Caco-2 (cell line): ENCODE data around the gene TAX1BP1. TPM values are rescaled to one million over a fixed set of nuclear protein-coding genes. Genes with fewer than 3 reads are reported as not detected.

Source experiments
- BruUV-seq: library from RNA; stranded (reverse); fragments of 400-500 nt; replicated peaks from 2 replicates; lab custom pipeline; 2021; lab: Mats Ljungman, UMichigan
- CTCF ChIA-PET: fragments of 300-600 bp; sonication (Branson Sonifier 250); formaldehyde crosslinking; loops from one replicate; lab custom pipeline; 2022; ENCODE audit warnings: antibody characterized with exemption; lab: Charles Lee
- POLR2A ChIA-PET: fragments of 300-600 bp; sonication (Branson Sonifier 250); formaldehyde crosslinking; loops from one replicate; lab custom pipeline; 2022; ENCODE audit warnings: antibody characterized with exemption; lab: Charles Lee
- DNase-seq, 2 experiments: peaks; one replicate each; pipeline versions ENCODE4 v3.0.0 to v3.0.0-alpha.2; 2020 to 2022
- H3K27me3 ChIP-seq: replicated peaks from 2 replicates; pipeline ENCODE4 v1.6.0; 2011; ENCODE audit warnings: low read length; ENCODE audit not compliant: control insufficient read depth, insufficient read depth
- H3K36me3 ChIP-seq: 2 replicates; pipeline ENCODE4 v1.5.1; 2011; ENCODE audit warnings: low read length; ENCODE audit not compliant: control insufficient read depth, insufficient read depth
- H3K4me1 ChIP-seq: fragments of 250-450 bp; sonication (Bioruptor Pico); 2 replicates; pipeline ENCODE4 v1.5.1; 2020; ENCODE audit warnings: mild to moderate bottlenecking
- H3K4me3 ChIP-seq: 2 replicates; pipeline ENCODE4 v1.5.1; 2011; ENCODE audit warnings: low read depth, mild to moderate bottlenecking, control low read depth, low read length
- H3K9me3 ChIP-seq: fragments of 250-450 bp; sonication (Bioruptor Pico); 2 replicates; pipeline ENCODE4 v1.5.1; 2020; ENCODE audit warnings: mild to moderate bottlenecking, moderate library complexity
- H3K27ac Mint-ChIP-seq: one replicate; pipeline ENCODE4 v1.8.0; 2022; ENCODE audit warnings: mixed read lengths; ENCODE audit not compliant: unreplicated experiment
- H3K27me3 Mint-ChIP-seq: one replicate; pipeline ENCODE4 v1.8.0; 2022; ENCODE audit warnings: mixed read lengths; ENCODE audit not compliant: insufficient read depth, unreplicated experiment
- H3K36me3 Mint-ChIP-seq: one replicate; pipeline ENCODE4 v1.8.0; 2022; ENCODE audit warnings: mild to moderate bottlenecking, mixed read lengths; ENCODE audit not compliant: insufficient read depth, unreplicated experiment
- H3K4me1 Mint-ChIP-seq: one replicate; pipeline ENCODE4 v1.8.0; 2022; ENCODE audit warnings: low read depth, mixed read lengths; ENCODE audit not compliant: unreplicated experiment
- H3K4me3 Mint-ChIP-seq: one replicate; pipeline ENCODE4 v1.8.0; 2022; ENCODE audit warnings: mild to moderate bottlenecking, moderate library complexity, mixed read lengths; ENCODE audit not compliant: unreplicated experiment
- H3K9me3 Mint-ChIP-seq: one replicate; pipeline ENCODE4 v1.8.0; 2022; ENCODE audit warnings: mixed read lengths; ENCODE audit not compliant: unreplicated experiment
- intact Hi-C: fragments of 100-400 bp; cut with micrococcal nuclease; formaldehyde crosslinking; loops from one replicate; pipeline ENCODE4 v1.10.0; 2022; ENCODE audit not compliant: unreplicated experiment
- total RNA-seq: library from RNA; stranded (reverse); gene quantifications from 2 replicates; pipeline ENCODE4 v1.2.3, GENCODE V29; 2022
- TF ChIP-seq, protein P1 (sequence below), 2 experiments: fragments of 200-600 bp in 1 of 2; IDR thresholded peaks; 1 replicate in 1 of 2; 2 replicates in 1 of 2; pipeline versions ENCODE4 v1.5.1 to v1.8.0; 2011 to 2022; ENCODE audit warnings: antibody characterized with exemption in 1 of 2, control low read depth in 1 of 2, inconsistent platforms in 1 of 2, low read depth in 1 of 2, low read length in 1 of 2, mild to moderate bottlenecking in 1 of 2, moderate library complexity in 1 of 2; ENCODE audit not compliant: insufficient read depth in 1 of 2, severe bottlenecking in 1 of 2, unreplicated experiment in 1 of 2

TAX1BP1 gene
- total RNA-seq, 1 experiment from 2014 or later: 96.8 TPM

DNA sequence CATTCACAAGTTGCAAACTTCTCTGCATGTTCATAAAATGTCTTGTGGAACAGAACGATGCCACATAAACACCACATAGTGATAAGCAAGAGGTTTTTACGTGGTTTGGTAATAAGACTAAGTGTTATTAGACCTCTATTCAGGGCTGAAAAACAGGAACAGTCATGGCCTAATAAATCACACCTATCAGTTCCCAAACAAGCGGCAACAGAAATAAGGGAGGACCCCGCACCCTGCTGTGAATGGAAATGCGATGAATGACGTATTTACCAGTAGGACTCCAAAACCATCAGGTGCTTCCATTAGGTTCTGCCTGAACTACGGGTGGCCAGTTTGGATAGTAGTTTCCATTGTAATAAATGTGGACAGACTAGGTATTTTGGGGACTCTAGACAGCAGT is 129.1 kb downstream of the TAX1BP1 start:
- H3K4me3 Mint-ChIP-seq: no peak overlapping the region
- no peaks in the 10 kb centered on the region for H3K36me3 Mint-ChIP-seq
- Histone ChIP-seq H3K36me3 (no peaks in the 10 kb centered on the region), H3K9me3 (no peaks in the 10 kb centered on the region), H3K4me1 (no peaks in the 10 kb centered on the region), H3K27me3 (no peaks in the 10 kb centered on the region; the same call in none of the 2 replicates), H3K4me3 (no peak overlapping the region)
- TF ChIP-seq, protein P1, sequence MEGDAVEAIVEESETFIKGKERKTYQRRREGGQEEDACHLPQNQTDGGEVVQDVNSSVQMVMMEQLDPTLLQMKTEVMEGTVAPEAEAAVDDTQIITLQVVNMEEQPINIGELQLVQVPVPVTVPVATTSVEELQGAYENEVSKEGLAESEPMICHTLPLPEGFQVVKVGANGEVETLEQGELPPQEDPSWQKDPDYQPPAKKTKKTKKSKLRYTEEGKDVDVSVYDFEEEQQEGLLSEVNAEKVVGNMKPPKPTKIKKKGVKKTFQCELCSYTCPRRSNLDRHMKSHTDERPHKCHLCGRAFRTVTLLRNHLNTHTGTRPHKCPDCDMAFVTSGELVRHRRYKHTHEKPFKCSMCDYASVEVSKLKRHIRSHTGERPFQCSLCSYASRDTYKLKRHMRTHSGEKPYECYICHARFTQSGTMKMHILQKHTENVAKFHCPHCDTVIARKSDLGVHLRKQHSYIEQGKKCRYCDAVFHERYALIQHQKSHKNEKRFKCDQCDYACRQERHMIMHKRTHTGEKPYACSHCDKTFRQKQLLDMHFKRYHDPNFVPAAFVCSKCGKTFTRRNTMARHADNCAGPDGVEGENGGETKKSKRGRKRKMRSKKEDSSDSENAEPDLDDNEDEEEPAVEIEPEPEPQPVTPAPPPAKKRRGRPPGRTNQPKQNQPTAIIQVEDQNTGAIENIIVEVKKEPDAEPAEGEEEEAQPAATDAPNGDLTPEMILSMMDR (IDR thresholded peaks at IDR 0.05; ENCODE audit: insufficient read depth in 1 of 2, low read depth in 1 of 2, low read length in 1 of 2, severe bottlenecking in 1 of 2, unreplicated experiment in 1 of 2): no peak
- BruUV-seq: no TSS peak
- DNase-seq: no peak
- H3K27me3 Mint-ChIP-seq: peaks cover 4% of the 10 kb centered on the region
- no peak overlapping the region for H3K27ac Mint-ChIP-seq
- ChIA-PET POLR2A (no interaction called here), CTCF (no interaction called here)
- no peaks in the 10 kb centered on the region for H3K9me3 Mint-ChIP-seq
- intact Hi-C loops: no loop called here
- H3K4me1 Mint-ChIP-seq: no peaks in the 10 kb centered on the region

DNA sequence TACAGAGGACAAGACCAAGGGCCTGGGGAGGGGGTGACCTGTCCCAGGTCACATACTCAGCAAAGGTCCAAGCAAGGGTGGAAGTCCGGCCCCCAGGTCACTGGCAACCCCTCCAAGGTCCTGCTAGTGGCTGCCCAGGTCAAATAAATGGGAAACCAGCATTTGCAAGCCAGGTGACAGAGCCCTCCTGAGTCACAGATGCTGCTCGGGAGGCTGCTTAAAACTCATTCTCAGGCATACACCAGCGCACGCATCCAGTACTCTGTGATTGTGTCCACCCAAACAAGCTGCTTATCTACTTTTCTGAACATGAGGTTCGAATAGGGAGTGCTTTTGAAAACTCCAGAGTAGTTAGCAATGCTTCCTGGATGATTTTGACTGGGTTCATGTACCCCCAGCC is 130.6 kb downstream of the TAX1BP1 start:
- no peaks in the 10 kb centered on the region for H3K4me1 ChIP-seq
- ChIA-PET POLR2A (no interaction called here), CTCF (no interaction called here)
- H3K27me3 ChIP-seq: no peaks in the 10 kb centered on the region; the same call in none of the 2 replicates
- H3K36me3 ChIP-seq: no peaks in the 10 kb centered on the region
- no peaks in the 10 kb centered on the region for H3K9me3 ChIP-seq
- BruUV-seq: no TSS peak
- H3K4me1 Mint-ChIP-seq: no peaks in the 10 kb centered on the region
- no peak overlapping the region for H3K27ac Mint-ChIP-seq
- no peak overlapping the region for H3K4me3 Mint-ChIP-seq
- intact Hi-C loops: no loop called here
- no peaks in the 10 kb centered on the region for H3K36me3 Mint-ChIP-seq
- TF ChIP-seq, protein P1 (IDR thresholded peaks at IDR 0.05; ENCODE audit: insufficient read depth in 1 of 2, low read depth in 1 of 2, low read length in 1 of 2, severe bottlenecking in 1 of 2, unreplicated experiment in 1 of 2): no peak
- DNase-seq: no peak
- H3K9me3 Mint-ChIP-seq: no peaks in the 10 kb centered on the region
- H3K4me3 ChIP-seq: no peak overlapping the region
- H3K27me3 Mint-ChIP-seq: peaks cover 6% of the 10 kb centered on the region

DNA sequence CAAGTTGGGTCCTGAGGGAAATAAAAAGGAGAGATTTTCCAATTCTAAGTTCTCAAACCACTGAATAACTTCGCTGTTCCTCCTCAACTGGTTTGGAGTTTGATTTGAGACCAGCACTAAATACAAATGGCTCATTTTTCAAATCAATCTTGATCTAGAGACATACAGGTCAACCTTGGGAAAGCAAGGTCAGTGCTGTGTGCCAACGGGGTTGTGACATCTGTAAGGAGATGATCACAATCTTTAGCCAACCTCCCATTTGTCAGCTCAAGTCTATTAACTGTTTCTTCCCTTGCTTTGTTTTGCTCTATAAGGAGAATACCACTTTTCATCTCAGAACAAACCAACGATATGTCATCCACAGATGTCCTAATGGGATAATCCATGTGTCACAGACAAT is 131.1 kb downstream of the TAX1BP1 start:
- no peaks in the 10 kb centered on the region; the same call in none of the 2 replicates for H3K27me3 ChIP-seq
- Mint-ChIP-seq H3K9me3 (no peaks in the 10 kb centered on the region), H3K27ac (no peak overlapping the region), H3K27me3 (peaks cover 6% of the 10 kb centered on the region), H3K4me3 (no peak overlapping the region), H3K4me1 (no peaks in the 10 kb centered on the region), H3K36me3 (no peaks in the 10 kb centered on the region)
- no peaks in the 10 kb centered on the region for H3K4me1 ChIP-seq
- BruUV-seq: no TSS peak
- intact Hi-C loops: no loop called here
- DNase-seq: no peak
- no peaks in the 10 kb centered on the region for H3K36me3 ChIP-seq
- H3K9me3 ChIP-seq: no peaks in the 10 kb centered on the region
- TF ChIP-seq, protein P1 (IDR thresholded peaks at IDR 0.05; ENCODE audit: insufficient read depth in 1 of 2, low read depth in 1 of 2, low read length in 1 of 2, severe bottlenecking in 1 of 2, unreplicated experiment in 1 of 2): no peak
- no peak overlapping the region for H3K4me3 ChIP-seq
- ChIA-PET CTCF (no interaction called here), POLR2A (no interaction called here)
